GM15510 (cell line): ENCODE data around the gene CCL27.

Experiments
- POLR2A ChIP-seq: IDR thresholded peaks from 3 replicates; pipeline ENCODE4 v1.6.1; 2011; ENCODE audit warnings: borderline replicate concordance; ENCODE audit not compliant: insufficient read length; ENCODE audit errors: extremely low read depth

The CCL27 gene

GRCh38 chr9:34659592-34660253 is 2.7 kb downstream of the CCL27 start:
- no peak for TF ChIP-seq POLR2A

GRCh38 chr9:34658461-34658860 is 4.0 kb downstream of the CCL27 start:
- TF ChIP-seq POLR2A: no peak

- no peak for TF ChIP-seq POLR2A
These were observed 5.5 kb downstream of the CCL27 start for GRCh38 chr9:34656992-34657391.

DNA sequence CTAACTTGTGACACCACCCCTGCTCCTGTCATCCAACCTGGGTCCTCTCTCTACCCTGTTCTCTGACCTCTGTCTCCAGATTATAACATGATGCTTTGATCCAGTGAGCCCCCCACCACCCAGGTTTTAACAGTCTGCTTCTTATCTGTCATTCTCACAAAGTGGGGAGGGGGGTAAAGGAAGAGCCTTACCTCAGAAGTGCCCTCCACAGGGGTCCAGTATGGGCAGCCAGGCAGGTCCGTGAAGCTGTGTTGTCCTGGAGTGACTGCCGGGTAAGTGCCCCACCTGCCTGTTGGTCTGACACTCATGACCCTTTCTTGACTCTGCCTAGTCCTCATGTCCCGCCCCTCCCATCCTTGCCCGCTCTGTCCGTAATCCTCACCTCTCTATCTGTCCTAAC is 7.1 kb downstream of the CCL27 start:
- TF ChIP-seq POLR2A: no peak

DNA sequence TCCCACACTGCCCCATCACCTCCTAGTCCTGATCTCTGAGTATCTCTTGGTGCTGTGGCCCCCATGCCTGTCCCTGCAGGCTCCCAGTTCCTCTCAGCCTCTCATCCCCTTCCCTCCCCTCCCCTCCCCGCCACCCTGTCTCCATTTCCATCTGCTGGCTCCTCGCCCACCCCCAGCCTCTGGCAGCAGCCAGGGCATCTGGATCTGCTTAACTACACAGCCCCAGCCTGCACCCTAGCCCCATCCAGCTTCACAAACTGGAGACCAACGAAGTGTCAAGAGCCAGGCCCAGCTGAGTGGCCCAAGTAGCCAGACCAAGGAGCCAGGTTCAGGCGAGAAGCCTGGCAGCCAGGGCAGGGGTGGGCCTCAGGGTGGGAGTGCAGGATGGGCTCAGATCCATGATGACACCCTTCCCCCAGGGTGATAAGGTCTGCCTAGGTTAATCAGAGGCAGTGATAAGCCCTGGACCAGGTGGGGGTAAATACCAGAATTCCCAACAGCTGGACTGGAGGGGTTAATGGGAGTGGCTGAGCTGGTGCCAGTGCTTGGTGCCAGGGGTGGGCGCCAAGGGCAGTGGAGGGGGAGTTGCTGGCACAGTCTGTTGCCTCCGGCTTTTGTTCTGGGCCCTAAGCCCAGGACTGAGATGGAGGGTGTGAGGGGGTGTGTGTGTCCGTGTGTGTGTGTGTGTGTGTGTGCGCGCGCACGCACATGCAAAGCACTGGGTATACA is 8.0 kb downstream of the CCL27 start:
- no peak for TF ChIP-seq POLR2A

DNA sequence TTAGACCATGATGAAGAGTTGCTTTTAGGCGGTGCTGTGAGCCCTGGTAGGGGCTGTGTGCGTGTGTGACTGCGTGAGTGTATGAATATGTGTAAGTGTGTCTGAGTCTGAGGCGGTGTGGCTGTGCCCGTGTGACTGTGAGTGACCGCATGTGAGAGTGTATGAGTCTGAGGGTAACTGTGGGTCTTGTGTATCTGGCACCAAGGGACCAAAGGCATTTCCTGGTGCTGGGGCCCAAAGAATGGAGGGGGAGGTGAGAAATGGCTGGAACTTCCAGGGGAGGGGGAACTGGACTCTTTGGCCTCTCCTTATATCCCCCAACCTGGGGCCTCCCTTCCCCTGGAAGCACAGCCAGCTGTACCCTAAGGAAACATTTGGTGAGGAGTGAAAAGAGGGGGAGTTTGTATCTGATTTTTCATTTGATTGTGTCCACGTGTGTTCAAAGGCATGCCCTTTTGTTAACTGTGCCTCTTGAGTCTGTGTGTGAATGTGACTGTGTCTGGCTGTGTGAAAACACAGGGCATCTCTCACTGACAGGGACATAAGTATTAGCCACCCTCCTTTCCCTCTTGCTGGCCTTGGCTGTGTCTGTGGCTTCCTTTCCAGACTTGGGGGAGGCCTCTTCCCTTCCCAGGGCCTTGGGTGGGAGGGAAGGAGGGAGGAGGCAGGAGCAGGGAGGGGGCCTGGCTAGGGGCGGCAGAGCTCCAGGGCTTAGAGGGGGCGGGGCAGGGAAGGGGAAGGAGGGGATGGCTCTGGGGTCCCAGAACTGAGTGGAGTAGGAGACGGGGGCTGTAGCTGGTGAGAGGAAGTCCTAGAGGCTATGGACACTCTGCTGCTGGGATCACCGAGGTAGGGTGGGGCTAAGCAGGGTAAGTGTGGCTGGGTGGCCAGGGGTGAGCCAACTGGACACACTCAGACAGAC is 9.0 kb downstream of the CCL27 start:
- no peak for TF ChIP-seq POLR2A

DNA sequence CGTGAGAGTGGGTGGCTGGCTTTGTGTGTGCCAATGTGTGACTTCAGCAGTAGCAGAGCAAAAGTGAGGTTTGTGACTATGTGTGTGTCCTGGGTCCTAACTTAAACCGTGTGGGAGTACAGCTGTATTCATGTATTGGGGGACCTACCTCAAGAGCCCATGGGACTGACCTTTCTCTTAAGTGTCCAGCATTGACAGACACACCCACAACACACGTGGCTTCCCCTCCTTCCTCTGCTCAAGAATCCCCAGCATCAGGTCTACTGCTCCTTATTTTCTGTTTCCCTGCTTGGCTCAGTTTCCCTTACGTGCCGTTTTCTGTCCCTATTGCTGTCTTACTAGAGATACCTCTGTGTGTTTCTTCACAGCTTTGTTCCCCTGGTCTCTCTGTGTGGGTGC is 9.9 kb downstream of the CCL27 start:
- TF ChIP-seq POLR2A: no peak

- TF ChIP-seq POLR2A: no peak
These were observed 10.4 kb downstream of the CCL27 start, which contains the start of gene IL11RA for GRCh38 chr9:34651876-34652601. Gene IL11RA (plus strand): TSS chr9:34652185. CDS start chr9:34655218, 3,033 bp downstream.

DNA sequence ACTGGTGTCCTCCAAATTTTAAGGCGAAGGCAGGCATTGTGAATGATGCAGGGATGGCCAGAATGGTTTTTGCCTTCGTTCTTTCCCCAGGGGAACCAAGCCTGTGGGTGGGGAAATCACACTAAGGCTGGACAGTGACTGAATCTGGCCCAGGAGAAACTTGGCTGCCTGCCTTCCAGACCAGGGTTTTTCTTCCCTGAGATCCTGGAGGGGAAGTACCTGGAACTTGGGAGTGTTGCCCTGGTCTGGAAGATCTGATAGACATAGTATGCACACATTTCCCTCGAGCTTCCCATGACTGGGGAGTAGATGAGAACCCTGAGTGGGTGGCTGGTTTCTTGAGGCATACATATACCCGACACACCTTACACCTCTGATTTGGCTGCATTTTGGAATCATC is 11.1 kb downstream of the CCL27 start:
- no peak for TF ChIP-seq POLR2A

DNA sequence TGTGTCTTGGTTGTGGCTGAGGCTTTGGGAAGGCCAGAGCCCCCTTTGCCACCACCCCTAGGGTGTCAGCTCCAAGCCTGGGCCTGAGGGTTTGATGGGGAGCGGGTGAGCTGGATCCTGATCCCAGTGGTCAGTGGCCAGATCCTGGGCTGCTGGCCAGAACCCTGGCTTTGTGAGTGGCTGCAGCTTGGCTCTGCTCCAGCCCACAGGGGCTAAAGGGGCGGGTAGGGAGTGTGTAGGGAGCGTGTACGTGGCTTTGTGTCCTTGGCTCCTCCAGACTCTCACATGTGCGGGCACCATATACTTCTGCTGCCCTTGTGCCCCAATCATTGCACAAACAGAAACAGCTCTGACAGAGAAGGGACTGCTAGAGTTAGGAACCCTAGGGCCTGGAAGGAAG is 11.6 kb downstream of the CCL27 start:
- TF ChIP-seq POLR2A: no peak

GRCh38 chr9:34648673-34649072 is 13.8 kb downstream of the CCL27 start:
- no peak for TF ChIP-seq POLR2A

- no peak for TF ChIP-seq POLR2A
These were observed 14.8 kb downstream of the CCL27 start for GRCh38 chr9:34647651-34648050.

DNA sequence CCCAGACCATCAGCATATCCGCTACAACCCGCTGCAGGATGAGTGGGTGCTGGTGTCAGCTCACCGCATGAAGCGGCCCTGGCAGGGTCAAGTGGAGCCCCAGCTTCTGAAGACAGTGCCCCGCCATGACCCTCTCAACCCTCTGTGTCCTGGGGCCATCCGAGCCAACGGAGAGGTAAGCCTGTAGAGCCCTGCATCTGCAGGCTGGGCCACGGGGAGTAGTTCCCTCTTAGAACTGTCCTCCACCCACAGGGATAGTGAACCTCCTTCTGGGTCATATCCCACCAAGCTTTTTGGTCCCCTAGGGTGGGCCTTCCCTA is 15.4 kb downstream of the CCL27 start:
- no peak for TF ChIP-seq POLR2A

- peak; percentile 74 for TF ChIP-seq POLR2A
These were observed 16.0 kb downstream of the CCL27 start, which contains the start of gene GALT for GRCh38 chr9:34646211-34647083. Gene GALT (plus strand): TSS chr9:34646675. CDS start chr9:34646705, 30 bp downstream.
